ENCODE data around the gene PSMD11.

- TF ChIP-seq CTCF (tag by site-specific recombination; IDR thresholded peaks at IDR 0.05) (no peak), PRDM4 (tag by site-specific recombination; IDR thresholded peaks at IDR 0.05) (no peak), ZNF623 (tag by site-specific recombination; IDR thresholded peaks at IDR 0.05) (no peak), ZNF48 (tag by site-specific recombination; IDR thresholded peaks at IDR 0.05) (no peak), PRDM1 (tag by site-specific recombination; IDR thresholded peaks at IDR 0.05) (no peak), ZBTB8A (tag by site-specific recombination; IDR thresholded peaks at IDR 0.05) (no peak), ZSCAN30 (tag by site-specific recombination; IDR thresholded peaks at IDR 0.05) (no peak), REST (tag by site-specific recombination; IDR thresholded peaks at IDR 0.05) (no peak), ZNF133 (tag by site-specific recombination; IDR thresholded peaks at IDR 0.05) (no peak), KLF16 (tag by site-specific recombination; IDR thresholded peaks at IDR 0.05) (no peak), ZSCAN18 (tag by site-specific recombination; IDR thresholded peaks at IDR 0.05) (no peak), KLF10 (tag by site-specific recombination; IDR thresholded peaks at IDR 0.05) (no peak)
These were observed 41.2 kb downstream of the PSMD11 start for GRCh38 chr17:32485261-32486110.
